GM23338 (cell line): ENCODE data around the gene ALDH7A1. TPM values are rescaled to one million over a fixed set of nuclear protein-coding genes. Genes with fewer than 3 reads are reported as not detected.

ENCODE experiments used
- ATAC-seq: fragments of 200-7000 bp; cut with Tn5 transposase; 3 replicates; pipeline ENCODE4 v1.9.1; 2020
- DNase-seq: peaks from one replicate; pipeline ENCODE4 v3.0.0-alpha.2; 2015; ENCODE audit warnings: low spot score
- H2AFZ ChIP-seq: fragments of 200-600 bp; sonication (generic); 2 replicates; pipeline ENCODE4 v1.8.0; 2016; ENCODE audit warnings: antibody characterized with exemption, mild to moderate bottlenecking, moderate library complexity
- H3F3A ChIP-seq: fragments of 200-600 bp; sonication (generic); replicated peaks from 2 replicates; pipeline ENCODE4 v1.8.0; 2017; ENCODE audit warnings: antibody characterized with exemption, mixed run types, low read depth
- H3K27ac ChIP-seq: fragments of 200-600 bp; sonication (generic); 2 replicates; pipeline ENCODE4 v1.6.1; 2016; ENCODE audit warnings: low read depth
- H3K27me3 ChIP-seq: fragments of 200-600 bp; sonication (generic); 2 replicates; pipeline ENCODE4 v1.8.0; 2016; ENCODE audit warnings: mild to moderate bottlenecking, mixed run types, moderate library complexity; ENCODE audit not compliant: insufficient read depth
- H3K36me3 ChIP-seq: fragments of 200-600 bp; sonication (generic); 2 replicates; pipeline ENCODE4 v1.8.0; 2016; ENCODE audit warnings: mild to moderate bottlenecking; ENCODE audit not compliant: insufficient read depth
- H3K4me1 ChIP-seq: fragments of 200-600 bp; sonication (generic); 2 replicates; pipeline ENCODE4 v1.8.0; 2016; ENCODE audit warnings: mild to moderate bottlenecking, moderate library complexity; ENCODE audit not compliant: insufficient read depth
- H3K4me2 ChIP-seq: fragments of 200-600 bp; sonication (generic); 2 replicates; pipeline ENCODE4 v1.7.1; 2017; ENCODE audit warnings: mixed run types
- H3K4me3 ChIP-seq: fragments of 200-600 bp; sonication (generic); 2 replicates; pipeline ENCODE4 v1.6.1; 2016; ENCODE audit warnings: mixed run types
- H3K79me2 ChIP-seq: fragments of 200-600 bp; sonication (generic); replicated peaks from 2 replicates; pipeline ENCODE4 v1.8.0; 2017; ENCODE audit warnings: mild to moderate bottlenecking; ENCODE audit not compliant: insufficient read depth
- H3K9me2 ChIP-seq: fragments of 200-600 bp; sonication (generic); 2 replicates; pipeline ENCODE4 v1.8.0; 2017; ENCODE audit not compliant: insufficient read depth
- H4K20me1 ChIP-seq: fragments of 200-600 bp; sonication (generic); replicated peaks from 2 replicates; pipeline ENCODE4 v1.8.0; 2017; ENCODE audit warnings: mild to moderate bottlenecking; ENCODE audit not compliant: insufficient read depth
- H3K27ac Mint-ChIP-seq: 2 replicates; pipeline ENCODE4 v1.8.0; 2020; ENCODE audit warnings: inconsistent platforms, mild to moderate bottlenecking, moderate library complexity, mixed read lengths
- H3K27me3 Mint-ChIP-seq: 3 replicates; pipeline ENCODE4 v1.8.0; 2022; ENCODE audit warnings: low read depth, mild to moderate bottlenecking, moderate library complexity, mixed read lengths, inconsistent platforms; ENCODE audit not compliant: insufficient read depth, poor library complexity
- H3K36me3 Mint-ChIP-seq: 3 replicates; pipeline ENCODE4 v1.8.0; 2021; ENCODE audit warnings: low read depth, mild to moderate bottlenecking, inconsistent platforms, moderate library complexity, mixed read lengths
- H3K4me1 Mint-ChIP-seq: 3 replicates; pipeline ENCODE4 v1.8.0; 2020; ENCODE audit warnings: mild to moderate bottlenecking, inconsistent platforms, mixed read lengths
- H3K4me3 Mint-ChIP-seq: 3 replicates; pipeline ENCODE4 v1.8.0; 2021; ENCODE audit warnings: moderate library complexity, mild to moderate bottlenecking, inconsistent platforms, mixed read lengths
- H3K9me3 Mint-ChIP-seq: 3 replicates; pipeline ENCODE4 v1.8.0; 2020; ENCODE audit warnings: moderate library complexity, mild to moderate bottlenecking, inconsistent platforms, mixed read lengths
- CREB1 ChIP-seq: fragments of 250-450 bp; sonication (Bioruptor Pico); IDR thresholded peaks from 2 replicates; pipeline ENCODE4 v1.5.0; 2020; ENCODE audit warnings: low read depth, mild to moderate bottlenecking, moderate library complexity
- EZH2phosphoT487 ChIP-seq: fragments of 200-600 bp; sonication (generic); IDR thresholded peaks from one replicate; pipeline ENCODE4 v1.8.1; 2018; ENCODE audit warnings: antibody characterized with exemption; ENCODE audit not compliant: unreplicated experiment
- POLR2AphosphoS5 ChIP-seq: IDR thresholded peaks from 2 replicates; pipeline ENCODE4 v1.6.1; 2016; ENCODE audit warnings: antibody characterized with exemption, low read depth
- STAT1 ChIP-seq: IDR thresholded peaks from one replicate; pipeline ENCODE4 v1.6.1; 2016; ENCODE audit warnings: antibody characterized with exemption; ENCODE audit not compliant: unreplicated experiment
- ZNF114 ChIP-seq: fragments of 250-450 bp; sonication (Bioruptor Pico); IDR thresholded peaks from 2 replicates; pipeline ENCODE4 v1.5.0; 2020; ENCODE audit warnings: mild to moderate bottlenecking, moderate library complexity
- polyA plus RNA-seq: library from polyadenylated mRNA; unstranded; fragments of >200 nt; fragmentation: Nextera tagmentation; extraction: Ambion mirVana; gene quantifications from 2 replicates; pipeline ENCODE4 v1.2.1, GENCODE V29; 2016
- total RNA-seq: library from RNA; depleted of rRNA; stranded (reverse); fragments of >200 nt; shearing (Covaris generic); gene quantifications from 2 replicates; pipeline ENCODE4 v1.2.3, GENCODE V29; 2014
- TF ChIP-seq, protein P1 (sequence below): IDR thresholded peaks from one replicate; pipeline ENCODE4 v1.6.1; 2018; ENCODE audit warnings: antibody characterized with exemption; ENCODE audit not compliant: unreplicated experiment
- TF ChIP-seq, protein P2 (sequence below): IDR thresholded peaks from 2 replicates; pipeline ENCODE4 v1.6.1; 2016; ENCODE audit warnings: antibody characterized with exemption
- TF ChIP-seq, protein P3 (sequence below), 2 experiments: fragments of 200-600 bp in 1 of 2; sonication (generic) in 1 of 2; conservative IDR thresholded peaks; 2 replicates each; pipeline versions ENCODE4 v1.5.1 to v1.6.1; 2016 to 2017; ENCODE audit warnings: antibody characterized with exemption in 2 of 2, low read depth in 2 of 2, mild to moderate bottlenecking in 2 of 2, moderate library complexity in 1 of 2

The ALDH7A1 gene
- total and polyA plus RNA-seq, 2 experiments from 2014 or later: 122 to 198 TPM

DNA sequence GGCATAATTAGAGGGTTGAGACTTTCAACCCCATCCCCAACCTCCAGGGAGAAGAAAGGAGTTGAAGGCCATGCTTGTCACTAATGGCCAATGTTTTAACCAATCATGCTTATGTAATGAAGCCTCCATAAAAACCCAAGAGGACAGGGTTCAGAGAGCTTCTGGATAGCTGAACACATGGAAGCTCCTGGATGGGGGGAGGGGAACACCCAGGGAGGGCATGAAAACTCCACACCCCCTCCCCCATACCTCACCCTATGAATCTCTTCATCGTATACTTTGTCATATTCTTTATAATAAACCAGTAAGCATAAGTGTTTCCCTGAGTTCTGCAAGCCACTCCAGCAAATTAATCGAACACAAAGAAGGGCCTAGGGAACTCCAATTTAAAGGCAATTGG, 81.7 kb downstream of the ALDH7A1 start (continued):
- TF ChIP-seq, protein P1, sequence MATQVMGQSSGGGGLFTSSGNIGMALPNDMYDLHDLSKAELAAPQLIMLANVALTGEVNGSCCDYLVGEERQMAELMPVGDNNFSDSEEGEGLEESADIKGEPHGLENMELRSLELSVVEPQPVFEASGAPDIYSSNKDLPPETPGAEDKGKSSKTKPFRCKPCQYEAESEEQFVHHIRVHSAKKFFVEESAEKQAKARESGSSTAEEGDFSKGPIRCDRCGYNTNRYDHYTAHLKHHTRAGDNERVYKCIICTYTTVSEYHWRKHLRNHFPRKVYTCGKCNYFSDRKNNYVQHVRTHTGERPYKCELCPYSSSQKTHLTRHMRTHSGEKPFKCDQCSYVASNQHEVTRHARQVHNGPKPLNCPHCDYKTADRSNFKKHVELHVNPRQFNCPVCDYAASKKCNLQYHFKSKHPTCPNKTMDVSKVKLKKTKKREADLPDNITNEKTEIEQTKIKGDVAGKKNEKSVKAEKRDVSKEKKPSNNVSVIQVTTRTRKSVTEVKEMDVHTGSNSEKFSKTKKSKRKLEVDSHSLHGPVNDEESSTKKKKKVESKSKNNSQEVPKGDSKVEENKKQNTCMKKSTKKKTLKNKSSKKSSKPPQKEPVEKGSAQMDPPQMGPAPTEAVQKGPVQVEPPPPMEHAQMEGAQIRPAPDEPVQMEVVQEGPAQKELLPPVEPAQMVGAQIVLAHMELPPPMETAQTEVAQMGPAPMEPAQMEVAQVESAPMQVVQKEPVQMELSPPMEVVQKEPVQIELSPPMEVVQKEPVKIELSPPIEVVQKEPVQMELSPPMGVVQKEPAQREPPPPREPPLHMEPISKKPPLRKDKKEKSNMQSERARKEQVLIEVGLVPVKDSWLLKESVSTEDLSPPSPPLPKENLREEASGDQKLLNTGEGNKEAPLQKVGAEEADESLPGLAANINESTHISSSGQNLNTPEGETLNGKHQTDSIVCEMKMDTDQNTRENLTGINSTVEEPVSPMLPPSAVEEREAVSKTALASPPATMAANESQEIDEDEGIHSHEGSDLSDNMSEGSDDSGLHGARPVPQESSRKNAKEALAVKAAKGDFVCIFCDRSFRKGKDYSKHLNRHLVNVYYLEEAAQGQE: no peak
- TF ChIP-seq CREB1 (CRISPR knock-in tag) (no peak), STAT1 (no peak), EZH2phosphoT487 (no peak), POLR2AphosphoS5 (no peak)
- TF ChIP-seq, protein P2, sequence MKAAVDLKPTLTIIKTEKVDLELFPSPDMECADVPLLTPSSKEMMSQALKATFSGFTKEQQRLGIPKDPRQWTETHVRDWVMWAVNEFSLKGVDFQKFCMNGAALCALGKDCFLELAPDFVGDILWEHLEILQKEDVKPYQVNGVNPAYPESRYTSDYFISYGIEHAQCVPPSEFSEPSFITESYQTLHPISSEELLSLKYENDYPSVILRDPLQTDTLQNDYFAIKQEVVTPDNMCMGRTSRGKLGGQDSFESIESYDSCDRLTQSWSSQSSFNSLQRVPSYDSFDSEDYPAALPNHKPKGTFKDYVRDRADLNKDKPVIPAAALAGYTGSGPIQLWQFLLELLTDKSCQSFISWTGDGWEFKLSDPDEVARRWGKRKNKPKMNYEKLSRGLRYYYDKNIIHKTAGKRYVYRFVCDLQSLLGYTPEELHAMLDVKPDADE: no peak

DNA sequence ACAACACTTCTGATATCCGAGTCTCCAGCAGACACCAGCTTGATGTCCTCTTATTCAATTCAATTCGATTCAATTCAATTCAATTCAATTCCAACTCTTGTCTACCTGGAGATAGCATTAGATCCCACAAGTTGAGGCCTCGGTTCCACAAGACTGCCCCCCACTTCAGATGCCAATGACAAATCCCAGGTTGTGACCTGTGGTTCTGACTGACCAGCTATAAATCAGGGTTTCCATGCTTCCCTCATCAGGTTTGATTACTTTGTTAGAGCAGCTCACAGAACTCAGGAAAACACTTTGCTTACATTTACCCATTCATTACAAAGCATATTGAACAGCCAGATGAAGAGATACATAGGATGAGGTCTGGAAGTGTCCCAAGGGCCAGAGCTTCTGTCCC, 82.6 kb downstream of the ALDH7A1 start:
- H3K36me3 ChIP-seq: no peaks in the 10 kb centered on the region
- peaks cover 8% of the 10 kb centered on the region; the same call in 2 of the 3 replicates for H3K4me1 Mint-ChIP-seq
- no peaks in the 10 kb centered on the region for H3K27me3 ChIP-seq
- ATAC-seq: no peak
- H3K4me2 ChIP-seq: no peak overlapping the region
- no peaks in the 10 kb centered on the region for H3K79me2 ChIP-seq
- H3K9me2 ChIP-seq: peaks cover 23% of the 10 kb centered on the region
- H3K27ac Mint-ChIP-seq: no peak overlapping the region
- no peaks in the 10 kb centered on the region for H3F3A ChIP-seq
- no peaks in the 10 kb centered on the region for H3K4me1 ChIP-seq
- no peaks in the 10 kb centered on the region for H4K20me1 ChIP-seq
- no peak for DNase-seq
- H3K4me3 ChIP-seq: no peak overlapping the region
- H3K9me3 Mint-ChIP-seq: no peaks in the 10 kb centered on the region
- no peaks in the 10 kb centered on the region for H3K36me3 Mint-ChIP-seq
- no peak overlapping the region; the same call in 1 of the 2 replicates for H2AFZ ChIP-seq
- no peak overlapping the region for H3K27ac ChIP-seq
- peaks cover 5% of the 10 kb centered on the region for H3K27me3 Mint-ChIP-seq
- no peak overlapping the region for H3K4me3 Mint-ChIP-seq
- TF ChIP-seq, protein P2: no peak
- TF ChIP-seq, protein P3, sequence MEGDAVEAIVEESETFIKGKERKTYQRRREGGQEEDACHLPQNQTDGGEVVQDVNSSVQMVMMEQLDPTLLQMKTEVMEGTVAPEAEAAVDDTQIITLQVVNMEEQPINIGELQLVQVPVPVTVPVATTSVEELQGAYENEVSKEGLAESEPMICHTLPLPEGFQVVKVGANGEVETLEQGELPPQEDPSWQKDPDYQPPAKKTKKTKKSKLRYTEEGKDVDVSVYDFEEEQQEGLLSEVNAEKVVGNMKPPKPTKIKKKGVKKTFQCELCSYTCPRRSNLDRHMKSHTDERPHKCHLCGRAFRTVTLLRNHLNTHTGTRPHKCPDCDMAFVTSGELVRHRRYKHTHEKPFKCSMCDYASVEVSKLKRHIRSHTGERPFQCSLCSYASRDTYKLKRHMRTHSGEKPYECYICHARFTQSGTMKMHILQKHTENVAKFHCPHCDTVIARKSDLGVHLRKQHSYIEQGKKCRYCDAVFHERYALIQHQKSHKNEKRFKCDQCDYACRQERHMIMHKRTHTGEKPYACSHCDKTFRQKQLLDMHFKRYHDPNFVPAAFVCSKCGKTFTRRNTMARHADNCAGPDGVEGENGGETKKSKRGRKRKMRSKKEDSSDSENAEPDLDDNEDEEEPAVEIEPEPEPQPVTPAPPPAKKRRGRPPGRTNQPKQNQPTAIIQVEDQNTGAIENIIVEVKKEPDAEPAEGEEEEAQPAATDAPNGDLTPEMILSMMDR (conservative IDR thresholded peaks at IDR 0.05; ENCODE audit: low read depth in 2 of 2): no peak
- TF ChIP-seq, protein P1: no peak
- TF ChIP-seq ZNF114 (CRISPR knock-in tag) (no peak), POLR2AphosphoS5 (no peak)
